GM18907 (cell line): Measurements from ENCODE around the gene ASAP3.

Source experiments
- ATAC-seq: cut with Tn5 transposase; IDR thresholded peaks from one replicate; pipeline ENCODE4 v1.9.1; 2021; ENCODE audit warnings: mild to moderate bottlenecking, moderate library complexity; ENCODE audit not compliant: unreplicated experiment

Gene ASAP3

DNA sequence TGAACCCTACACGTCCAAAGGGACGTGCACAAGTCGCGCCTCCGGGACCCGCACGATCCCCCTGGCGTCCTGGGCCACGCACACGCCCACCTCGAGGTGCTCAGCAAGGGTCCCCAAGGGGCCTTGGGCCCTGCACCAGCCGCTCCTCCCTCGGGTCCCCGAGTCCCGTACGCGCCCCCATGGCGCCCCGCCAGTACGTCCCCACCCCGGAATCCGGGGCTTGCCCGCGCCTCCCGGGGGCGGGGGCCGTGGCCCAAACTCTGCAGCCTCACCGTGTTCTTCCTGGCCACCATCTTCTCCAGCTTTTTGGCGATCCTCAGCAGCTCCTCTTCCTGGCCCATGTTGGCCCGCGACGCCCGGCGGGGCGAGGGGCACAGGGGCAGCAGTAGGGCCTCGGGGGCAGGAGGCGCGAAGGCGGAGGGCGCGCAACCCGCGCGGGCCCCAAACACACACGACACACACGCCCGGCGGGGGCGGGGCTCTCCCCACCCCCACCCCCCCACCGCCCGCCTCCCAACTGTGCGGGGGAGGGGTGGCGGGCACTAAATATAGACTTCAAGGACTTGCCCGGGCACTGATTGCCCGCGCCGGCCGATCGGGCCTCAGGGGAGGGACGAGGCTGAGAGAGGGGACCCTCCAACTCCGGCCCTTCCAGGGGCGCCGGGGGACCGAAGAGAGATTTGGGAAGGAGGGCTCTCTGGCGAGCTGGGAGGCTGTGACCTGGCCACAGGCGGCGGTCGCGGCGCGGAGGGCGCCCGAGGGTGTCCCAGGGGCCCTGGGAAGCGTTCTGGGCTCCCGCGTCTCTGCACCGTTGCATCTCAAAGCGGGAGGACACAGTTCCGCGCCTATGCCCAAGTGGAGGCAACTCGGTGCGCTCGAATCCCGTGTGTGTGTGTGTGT lies 59.4 kb downstream of the ASAP3 start, which contains the start of gene TCEA3:
TCEA3 (minus strand) TSS at position 456 of the 900 bp plus-strand sequence; CDS start at position 341, 115 bp downstream.
- ATAC-seq: no peak

DNA sequence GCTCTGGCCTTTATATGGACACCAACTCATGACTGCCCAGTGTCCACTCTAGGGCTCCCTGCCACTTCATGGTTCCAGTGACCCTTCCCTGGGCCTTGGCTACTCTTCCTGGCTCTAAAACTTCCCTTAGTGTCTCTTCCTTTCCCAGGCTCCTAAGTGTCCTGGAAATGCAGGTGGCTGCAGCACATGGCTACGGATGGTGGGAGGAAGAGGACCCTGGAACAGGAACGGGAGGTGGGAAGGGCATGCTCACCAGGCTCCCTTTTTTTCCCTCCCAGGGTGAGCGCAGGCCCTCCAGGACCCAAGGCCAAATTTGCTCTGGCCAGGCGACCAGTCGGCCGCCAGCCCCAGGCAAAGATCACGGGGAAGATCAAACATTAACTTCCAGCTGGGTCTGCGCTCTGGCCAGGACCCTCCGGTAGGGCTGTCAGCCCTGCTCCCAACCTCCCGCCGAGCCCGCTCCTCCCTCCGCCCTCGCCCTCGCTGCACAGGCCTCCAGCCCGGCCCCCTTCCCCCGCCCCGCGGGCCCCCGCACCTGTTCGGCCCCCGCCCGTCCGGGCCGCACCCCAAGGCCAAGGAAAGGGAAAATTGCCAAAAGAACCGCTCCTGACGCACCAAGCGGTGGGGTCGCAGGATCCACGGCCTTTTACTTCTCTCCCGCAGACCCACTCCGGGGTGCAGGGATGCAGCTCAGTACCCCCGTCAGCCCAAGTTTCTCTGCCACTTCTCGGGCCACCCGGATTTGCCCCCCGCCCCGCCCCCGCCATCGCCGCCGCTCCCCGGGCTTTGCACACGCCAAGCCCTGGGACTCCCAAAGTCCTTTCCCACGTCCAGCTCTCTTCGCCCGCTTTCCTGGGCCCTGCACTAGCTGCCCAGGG lies 60.3 kb downstream of the ASAP3 start:
- ATAC-seq: no peak

DNA sequence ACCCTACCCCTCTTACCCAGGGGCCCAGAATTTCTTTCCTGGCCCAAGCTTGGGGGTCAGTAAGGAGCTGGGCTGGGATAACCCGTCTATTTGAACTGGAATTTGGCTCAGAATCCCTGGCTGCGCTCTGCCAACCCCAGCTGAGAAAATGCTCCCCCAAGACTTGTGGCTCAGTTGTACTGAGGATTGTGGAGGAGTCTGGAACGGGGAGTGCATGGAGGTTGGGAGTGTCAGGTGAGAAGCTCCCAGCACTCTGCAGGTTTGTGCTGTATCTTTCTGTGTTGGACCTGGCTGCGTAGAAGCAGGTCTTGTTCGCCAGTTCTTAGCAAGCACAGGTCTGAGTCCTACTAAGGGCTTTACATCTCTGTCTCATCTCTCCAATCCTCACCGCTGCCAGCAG lies 61.0 kb downstream of the ASAP3 start:
- ATAC-seq: no peak

DNA sequence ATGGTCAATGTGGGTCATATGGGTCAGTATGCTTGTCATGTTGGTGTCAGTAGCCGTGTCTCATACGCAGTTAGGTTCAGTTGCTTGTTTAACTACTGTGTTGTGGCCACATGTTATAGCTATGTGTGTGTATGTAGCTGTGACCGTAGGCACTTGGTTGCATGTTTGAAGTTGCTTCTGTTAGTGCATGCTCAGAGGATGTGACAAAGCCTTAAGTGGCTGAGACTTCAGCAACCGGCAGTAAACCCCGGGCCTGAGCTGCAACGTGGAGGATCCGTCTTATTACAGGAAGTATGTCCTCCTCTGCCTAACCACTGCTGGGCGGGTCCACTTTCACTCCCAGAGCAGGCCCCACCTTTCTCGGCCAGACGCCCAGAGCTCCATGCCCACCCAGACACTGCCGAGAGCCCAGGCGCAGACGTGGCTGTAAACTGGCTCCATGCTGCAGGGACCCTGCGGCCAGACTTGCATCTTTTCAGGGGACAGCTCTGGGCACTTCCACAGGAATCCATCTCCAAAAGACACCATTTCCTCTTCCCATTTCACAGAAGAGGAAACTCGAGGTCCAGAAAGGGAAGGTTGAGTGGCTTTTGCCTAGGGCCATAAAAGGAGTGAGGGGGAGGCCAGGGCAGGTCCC lies 61.6 kb downstream of the ASAP3 start:
- no peak for ATAC-seq

DNA sequence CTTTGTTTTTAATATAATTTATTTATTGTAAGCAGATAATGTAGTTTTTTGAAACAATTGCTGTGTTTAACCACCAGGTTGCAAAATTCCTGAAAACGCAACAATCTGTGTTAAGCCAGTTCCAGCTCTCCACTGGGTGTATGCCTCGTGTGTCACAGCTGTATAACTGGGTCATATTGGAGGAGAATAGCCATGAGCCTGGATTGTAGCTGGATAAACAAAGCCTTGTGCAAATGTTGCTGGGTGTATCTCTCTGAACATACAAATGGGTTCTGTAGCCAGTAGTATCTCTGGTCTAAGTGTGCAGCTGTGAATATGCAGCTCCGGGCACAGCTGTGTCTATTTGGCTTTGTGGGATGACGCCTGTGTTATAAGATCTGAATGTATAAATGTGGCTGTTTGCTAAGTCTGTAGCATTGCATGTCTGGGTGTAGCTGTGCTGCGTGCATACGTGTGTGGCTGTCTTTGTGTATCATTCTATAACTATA lies 62.2 kb downstream of the ASAP3 start:
- no peak for ATAC-seq

DNA sequence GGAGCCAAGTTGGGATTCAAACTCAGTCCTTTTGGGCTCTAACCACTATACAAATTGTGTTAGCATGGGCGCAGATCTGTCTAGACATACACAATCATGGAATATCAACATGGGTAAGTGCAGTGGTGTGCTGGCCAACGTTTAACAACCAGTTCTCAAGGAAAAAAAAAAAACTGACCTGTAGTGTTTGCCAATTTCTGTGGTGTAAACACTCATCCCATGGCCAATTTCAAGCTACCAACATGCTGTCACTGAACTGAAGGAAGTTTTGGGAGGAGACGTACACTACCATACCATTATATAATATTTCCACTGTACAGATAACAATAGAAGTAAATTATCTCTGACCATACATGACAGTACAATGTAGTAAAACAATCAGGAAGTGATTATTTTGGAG lies 62.6 kb downstream of the ASAP3 start:
- ATAC-seq: no peak

DNA sequence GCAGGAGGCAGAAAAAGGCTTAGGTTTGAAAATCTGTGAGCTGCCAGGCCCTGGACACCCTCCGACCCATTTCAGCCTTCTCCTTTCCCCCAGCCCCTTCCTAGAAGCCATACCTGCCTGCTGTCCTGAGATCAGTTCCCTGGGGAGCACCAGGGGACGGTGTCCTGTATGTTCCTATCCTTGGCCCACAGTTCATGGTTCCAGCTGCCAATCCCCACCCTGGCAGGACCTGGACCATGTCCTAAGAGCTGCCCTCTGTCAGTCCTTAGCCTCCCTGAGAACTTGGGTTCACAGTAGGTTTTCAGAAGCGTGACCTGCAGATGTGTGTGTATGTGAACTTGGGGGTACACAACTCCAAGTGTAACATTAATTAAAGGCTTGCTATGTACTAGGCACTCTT lies 63.2 kb downstream of the ASAP3 start:
- no peak for ATAC-seq

DNA sequence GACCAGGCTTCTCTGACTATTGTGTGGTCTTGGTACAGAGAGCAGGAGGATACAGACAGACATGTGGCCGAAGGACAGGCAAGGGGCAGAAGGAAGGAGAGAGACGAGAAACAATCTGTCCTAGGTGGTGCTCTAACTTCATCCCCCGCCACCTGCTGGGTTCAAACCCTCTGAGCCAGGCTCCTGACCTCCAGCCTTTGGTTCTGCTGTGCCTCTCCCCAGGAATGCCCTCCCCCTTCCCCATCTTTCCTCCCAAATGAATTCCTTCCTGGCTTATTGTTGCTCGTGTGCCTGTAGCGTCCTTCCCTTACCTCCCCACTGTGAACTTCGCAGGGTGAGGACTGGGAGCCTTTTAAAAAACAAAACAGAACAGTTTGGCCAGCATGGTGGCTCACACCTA lies 64.8 kb downstream of the ASAP3 start:
- no peak for ATAC-seq

DNA sequence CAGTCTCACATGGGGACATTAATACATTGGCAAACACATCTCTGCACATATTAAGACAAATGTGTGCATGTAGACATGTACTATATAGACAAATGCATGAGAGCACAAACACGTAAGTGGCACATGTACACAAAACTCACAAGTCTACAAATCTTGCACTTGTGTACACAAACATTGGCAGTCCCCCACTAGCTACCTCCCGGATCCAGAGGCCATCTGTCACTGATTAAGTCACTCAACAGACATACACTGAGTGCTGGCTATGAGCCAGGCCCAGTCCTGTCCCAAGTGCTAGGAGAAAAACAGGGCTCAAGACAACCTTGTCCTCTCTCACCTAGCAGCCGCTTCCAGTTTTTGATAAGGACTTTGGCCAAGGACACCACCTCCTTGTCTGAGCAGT lies 66.4 kb downstream of the ASAP3 start:
- ATAC-seq: no peak

DNA sequence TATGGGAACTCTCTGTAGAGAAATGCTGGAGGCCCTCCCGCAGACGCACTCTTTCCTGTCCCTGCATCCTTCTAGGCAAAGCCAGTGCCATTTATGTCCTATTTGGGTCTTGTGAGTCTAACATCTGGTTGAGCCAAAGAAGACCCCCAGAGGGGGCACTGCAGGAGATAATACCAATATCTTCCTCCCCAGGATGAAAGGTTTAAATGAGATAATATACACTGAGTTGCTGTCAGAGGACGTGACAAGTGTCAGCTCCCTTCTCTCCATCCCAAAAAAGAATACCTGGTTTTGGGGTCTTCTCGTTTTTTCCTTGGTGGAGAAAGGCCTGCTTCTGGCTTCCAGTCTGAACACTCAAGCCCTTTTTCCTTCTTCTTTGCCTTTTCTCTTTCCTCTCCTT lies 67.0 kb downstream of the ASAP3 start:
- no peak for ATAC-seq

DNA sequence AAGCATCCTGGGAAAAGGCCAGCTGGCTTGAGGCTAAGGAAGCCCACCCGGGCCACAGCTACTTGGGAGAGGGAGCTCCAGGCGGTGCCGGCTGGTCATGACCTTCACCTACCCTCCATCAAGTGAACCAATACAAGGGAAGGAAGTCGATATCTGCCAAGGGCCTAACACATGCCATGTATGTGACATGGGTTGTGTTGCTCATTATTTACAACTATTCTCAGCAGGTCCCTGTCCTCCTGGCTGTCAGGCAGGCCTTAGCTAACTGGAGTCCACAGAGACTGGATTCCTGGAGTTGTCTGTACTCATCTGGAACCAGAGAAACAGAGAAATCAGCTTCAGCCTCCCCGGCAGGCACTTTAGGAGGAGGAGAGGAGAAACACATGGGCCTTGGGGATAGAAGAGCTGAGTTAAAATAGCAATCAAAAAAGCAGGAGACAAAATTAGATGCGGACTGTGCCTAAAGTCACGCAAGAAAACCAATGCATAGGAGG lies 75.1 kb downstream of the ASAP3 start:
- no peak for ATAC-seq

DNA sequence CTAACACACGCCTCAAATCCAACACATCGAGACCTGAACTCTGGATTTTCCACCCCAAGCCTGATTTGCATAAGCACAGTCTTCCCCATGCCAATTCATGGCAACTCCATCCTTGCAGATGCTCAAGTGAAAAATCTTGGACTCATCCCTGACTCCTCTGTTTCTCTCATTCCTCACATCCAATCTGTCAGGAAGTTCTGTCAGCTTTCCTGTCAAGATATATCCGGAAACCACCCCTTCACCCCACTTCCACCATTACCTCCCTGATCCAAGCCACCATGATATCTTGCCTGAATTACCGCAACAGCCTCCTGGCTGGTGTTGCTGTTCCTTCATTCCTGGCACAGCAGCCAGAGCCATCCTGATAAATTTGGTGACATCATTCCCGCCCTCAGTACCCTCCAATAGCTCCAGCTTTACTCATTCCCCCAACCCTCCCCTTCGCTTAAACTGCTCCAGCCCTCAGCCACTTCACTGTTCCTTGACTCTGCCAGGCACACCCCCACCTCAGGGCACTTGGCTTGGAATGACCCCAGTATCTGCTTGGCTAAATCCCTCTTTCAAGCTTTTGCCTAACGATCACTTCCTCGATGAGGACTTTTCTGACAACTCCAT lies 76.9 kb downstream of the ASAP3 start:
- ATAC-seq: no peak

DNA sequence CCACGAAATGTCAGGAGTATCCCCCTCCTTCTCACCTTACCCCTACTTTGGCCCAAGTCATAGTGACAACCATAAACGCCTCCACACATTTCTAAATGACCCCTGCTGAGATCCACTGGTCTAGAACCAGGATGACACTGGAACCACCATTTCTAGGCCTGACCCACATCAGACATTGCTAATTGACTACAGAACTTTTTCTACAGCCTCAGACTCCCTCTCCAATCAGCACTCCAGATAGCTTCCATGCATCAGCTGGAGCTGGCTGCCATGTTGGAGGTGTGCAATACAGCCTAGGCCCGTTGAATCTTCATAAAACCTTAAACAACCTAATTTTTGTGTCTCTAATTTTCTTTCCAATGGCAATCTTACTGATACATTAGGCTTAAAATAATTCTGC lies 78.0 kb downstream of the ASAP3 start:
- ATAC-seq: no peak

DNA sequence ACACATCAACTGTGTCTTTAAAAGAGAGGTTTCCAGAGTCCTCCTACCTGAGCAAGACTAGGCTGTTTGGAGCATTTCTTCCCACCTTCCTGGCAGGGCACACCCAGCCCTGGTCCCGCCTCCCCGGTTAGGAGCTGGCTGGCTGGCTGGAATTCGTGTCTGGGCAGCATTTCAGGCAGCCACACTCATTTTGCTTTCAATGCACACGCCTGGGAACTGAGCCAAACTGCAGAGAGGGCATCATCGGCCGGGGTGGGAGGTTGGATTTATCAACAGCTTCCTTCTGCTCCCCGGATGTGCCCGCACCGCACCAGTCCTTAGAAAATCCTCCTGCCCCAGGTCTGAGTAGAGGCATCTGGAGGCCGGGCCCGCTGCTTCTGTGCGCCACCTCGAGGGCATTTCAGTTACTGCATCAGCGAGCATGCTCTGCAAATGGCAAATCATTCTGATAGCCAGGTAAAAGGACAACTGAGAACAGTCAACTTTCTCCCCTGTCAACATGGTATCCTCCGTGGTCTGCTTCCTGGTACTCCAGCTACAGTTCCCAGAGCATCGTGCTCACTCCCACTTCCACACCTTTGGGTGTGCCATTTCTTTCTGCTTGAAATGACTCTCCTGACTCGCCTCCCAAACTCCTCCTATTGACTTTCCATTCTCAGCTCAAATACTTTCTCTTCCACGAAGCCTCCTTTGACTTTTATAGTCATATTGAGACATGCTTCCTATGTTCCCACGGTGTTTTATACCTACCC lies 80.1 kb downstream of the ASAP3 start:
- no peak for ATAC-seq

DNA sequence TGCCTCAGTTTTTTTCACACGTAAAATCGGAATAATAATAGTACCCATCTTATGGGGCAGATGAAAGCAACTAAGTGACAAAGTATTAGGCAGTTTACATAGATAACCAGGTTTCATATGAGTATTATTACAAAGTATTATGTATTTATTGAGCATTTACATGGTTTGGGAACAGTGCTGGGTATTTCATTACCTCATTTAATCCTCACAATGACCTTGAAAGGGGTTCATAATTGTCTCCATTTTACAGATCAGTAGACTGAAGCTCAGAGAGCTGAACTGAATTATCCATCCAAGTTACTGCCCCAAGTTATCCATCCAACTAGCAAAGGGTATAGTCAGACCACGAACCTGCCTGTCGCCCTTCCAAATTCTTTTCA lies 80.6 kb downstream of the ASAP3 start:
- ATAC-seq: no peak

DNA sequence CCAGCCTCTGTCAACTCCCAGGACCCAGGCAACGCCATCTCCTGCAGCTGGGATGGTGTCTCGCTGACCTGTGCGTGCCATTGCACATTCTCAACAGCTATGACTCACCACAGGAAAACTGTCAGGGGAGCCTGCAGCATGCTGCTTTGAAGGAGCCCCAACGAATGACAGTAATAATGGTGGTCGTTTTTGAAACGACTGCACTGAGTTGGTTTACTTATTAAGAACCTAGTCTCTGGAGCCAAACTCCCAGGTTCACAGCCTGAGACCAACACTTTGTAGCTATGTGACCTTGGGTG lies 81.0 kb downstream of the ASAP3 start:
- ATAC-seq: no peak

DNA sequence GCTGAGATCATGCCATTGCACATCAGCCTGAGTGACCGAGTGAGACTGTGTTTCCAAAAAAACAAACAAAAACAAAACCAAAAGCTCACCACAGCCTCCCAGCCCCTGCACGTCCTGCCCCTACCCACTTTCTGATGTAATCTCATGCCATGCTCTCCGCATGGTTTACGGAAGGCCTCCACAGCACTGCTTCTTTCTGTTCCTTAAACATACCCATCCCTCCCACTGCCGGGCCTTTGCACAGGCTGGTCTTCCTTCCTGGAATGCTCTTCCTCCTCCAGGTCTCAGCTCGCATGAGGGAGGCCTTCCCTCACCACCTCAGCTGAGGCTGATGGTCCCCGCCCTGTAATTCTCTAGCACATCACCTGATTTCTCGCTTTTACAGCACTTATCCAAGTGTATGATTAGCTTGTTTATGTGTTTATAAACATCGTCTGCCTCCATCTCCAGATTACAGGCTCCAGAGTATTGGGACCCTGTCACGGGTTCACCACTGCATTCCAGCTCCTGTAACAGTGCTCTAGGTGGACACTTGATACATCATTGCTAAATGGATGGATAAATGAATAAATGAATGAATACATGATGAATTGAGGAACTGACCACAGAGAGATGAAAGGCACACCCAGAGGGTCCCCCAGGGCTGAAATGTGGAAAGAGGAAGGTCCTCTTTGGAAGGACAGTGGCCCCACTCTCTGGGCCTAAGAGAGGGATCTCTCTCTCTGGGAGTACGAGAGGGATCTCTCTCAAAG lies 81.5 kb downstream of the ASAP3 start:
- ATAC-seq: no peak

DNA sequence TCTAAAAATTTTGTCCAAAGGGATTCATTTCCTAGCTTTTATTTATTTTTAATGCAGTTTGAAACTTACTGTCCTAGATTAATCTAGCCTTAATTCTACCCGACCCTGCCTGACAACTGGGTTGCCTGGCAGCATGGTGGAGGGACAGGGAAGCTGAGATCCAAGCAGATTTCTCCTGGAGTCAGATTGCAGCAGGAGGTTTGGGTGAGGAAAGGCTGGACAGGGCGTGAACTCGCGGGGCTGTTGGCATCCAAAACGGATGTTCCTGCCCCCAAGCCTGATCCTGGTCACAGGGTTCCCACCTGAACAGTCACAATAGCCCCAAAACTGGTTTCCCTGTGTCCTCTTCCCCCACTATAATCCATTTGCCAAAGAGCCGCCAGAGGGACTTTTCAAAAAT lies 82.7 kb downstream of the ASAP3 start:
- no peak for ATAC-seq

DNA sequence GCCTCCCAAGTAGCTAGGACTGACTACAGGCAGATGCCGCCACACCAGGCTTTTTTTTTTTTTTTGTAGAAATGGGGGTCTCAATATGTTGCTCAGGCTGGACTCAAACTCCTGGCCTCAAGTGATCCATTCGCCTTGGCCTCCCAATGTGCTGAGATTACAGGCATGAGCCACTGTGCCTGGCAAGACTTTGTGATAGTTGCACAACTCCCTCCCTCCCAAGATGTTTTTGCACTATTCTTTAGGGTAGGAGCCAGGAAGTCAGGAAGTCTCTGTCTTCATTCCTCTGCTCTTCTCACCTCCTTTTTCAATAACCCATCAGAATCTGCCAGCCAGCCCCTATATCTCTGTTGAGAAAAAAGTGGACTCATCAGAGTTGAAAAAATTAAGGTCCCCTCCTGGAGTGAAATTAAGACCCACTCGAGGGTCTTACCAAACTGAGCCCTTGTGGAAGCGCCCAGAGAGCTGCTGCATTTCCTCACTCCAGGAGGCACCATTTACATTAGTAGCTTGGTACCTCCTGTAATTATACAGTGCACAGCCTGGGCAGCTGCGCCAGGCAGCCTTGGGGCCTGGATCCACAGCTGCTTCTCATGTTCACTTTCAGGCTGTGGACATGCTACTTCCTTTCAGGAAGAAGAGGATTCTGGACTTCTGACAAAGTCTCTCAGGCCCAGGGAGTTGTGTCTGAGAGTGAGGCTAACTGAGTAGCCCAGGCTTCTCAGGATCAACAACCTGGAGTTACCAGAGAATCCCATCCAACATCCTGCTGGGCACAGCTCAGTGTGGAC lies 83.5 kb downstream of the ASAP3 start:
- ATAC-seq: no peak
